Fibroblast of the conjunctiva (primary cell): Measurements from ENCODE around the gene LYZL6.
"Not testable (repeated sequence)": the region's sequence is repeated elsewhere in the genome, so short reads cannot be mapped to it uniquely, and the experiment has no call there.

Experiments
- DNase-seq: peaks from one replicate; pipeline ENCODE4 v3.0.0-alpha.2; 2010; ENCODE audit warnings: low read depth

The LYZL6 gene

DNA sequence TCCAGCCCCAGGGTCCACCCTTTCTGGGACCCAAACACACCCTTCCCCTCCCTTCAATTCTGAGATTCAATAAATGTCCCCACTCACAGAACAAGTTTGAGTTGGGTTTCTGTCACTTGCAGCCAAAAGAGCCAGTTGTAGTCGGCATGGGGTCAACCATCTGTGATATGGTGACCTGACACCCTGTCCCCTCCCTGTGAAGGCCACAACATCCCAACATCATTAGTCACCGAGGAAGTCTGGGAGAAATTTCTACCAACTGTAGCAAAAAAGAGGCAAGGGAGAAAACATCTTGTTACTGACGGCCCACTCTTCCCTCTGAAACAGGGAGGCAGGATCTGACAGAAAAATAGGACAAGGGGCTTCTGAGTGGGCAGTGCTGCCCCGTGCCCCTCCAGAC lies 638 bp upstream of the LYZL6 start:
- DNase-seq: no peak

DNA sequence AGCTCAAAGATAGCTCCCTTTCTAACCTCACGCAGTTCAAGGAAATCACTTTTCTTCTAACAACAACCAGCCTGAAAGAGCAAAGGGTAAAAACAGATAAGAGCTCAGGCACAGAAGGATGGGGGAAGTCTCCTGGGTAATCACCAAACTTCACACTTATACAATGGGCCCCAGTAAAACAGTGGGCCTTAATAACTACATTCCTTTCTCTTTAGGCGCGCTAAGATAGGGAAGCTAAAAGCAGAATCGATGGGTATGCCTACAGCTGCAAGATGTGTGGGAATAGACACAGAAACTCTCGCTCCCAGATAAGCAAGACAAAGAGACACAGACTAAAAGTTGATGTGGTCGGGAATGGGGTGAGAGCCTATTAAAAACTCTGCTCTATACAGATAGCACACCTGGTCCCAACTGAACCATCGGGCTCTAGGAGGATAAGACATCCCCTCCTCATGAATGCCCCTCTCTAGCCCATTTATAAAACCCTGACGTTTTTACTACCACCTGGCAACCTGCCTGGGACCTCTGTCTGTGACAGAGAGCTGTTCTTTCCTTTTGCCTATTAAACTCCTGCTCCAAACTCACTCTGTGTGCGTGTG lies 826 bp downstream of the LYZL6 start:
- DNase-seq: no peak

DNA sequence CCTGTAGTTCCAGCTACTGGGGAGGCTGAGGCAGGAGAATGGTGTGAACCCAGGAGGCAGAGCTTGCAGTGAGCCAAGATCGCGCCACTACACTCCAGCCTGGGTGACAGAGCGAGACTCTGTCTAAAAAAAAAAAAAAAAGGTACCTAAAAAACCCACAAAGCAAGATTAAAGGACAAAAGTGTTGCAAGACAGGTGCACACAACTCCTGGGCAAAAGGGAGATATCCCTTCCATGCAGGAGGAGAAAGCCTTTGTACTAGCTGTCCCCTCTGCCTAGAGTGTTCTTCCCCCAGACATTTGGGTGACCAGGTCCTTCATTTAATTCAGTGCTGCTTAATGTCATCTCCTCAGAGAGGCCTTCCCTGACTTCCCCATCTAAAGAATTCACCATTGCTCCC lies 5.0 kb downstream of the LYZL6 start:
- not testable (repeated sequence) for DNase-seq

DNA sequence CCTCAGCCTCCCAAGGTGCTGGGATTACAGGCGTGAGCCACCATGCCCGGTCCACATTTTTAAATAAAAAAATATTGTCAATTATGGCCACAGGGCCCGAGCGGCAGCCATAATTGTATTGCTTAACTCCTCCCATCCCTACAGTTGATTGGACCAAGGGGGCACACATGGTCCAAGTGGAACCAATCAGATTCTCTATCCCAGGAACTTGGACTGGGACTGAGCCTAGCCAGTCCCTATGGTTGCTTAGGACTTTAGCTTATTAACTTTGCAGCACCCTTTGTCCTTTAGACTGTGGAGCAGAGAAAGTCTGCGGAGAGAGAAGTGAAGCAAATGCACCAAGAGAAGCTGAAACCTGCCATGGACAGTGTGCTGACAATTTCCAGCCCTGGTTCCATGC lies 7.5 kb downstream of the LYZL6 start:
- DNase-seq: no peak

DNA sequence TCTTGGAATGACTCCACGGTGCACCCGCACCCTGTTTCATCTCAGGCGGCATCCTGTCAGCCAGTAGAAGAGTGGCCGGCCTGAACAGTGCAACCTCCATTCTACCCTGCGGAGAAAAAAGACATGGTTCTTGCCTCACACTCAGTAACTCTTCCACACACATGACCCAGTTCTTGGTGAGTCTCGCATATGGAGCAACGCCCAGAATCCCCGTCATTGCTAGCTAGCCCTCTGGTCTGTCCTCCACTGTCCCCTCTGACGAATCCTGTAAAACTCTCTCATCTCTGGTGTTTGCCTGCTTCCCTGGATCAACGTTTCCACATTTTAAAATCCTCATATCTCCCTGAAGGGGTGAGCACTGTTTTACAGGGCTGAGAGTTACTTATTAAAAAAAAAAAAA lies 8.8 kb downstream of the LYZL6 start:
- no peak for DNase-seq

DNA sequence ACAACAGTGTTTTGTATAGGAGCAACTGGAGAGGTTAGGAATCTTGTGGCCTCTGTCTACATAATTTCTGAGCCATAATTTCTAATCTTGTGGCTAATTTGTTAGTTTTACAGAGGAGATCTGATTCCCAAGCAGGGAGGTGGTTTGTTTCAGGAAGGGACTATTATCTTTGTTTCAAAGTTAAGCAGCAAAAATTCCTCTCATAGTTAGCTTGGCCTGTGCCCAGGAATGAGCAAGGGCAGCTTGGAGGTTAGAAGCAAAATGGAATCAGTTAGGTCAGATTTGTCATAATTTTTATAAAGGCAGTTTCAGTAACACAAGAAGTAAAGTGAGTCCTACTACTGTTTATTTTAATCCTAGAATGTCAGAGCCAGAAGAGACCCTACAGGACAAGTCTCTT lies 10.9 kb downstream of the LYZL6 start:
- no peak for DNase-seq

DNA sequence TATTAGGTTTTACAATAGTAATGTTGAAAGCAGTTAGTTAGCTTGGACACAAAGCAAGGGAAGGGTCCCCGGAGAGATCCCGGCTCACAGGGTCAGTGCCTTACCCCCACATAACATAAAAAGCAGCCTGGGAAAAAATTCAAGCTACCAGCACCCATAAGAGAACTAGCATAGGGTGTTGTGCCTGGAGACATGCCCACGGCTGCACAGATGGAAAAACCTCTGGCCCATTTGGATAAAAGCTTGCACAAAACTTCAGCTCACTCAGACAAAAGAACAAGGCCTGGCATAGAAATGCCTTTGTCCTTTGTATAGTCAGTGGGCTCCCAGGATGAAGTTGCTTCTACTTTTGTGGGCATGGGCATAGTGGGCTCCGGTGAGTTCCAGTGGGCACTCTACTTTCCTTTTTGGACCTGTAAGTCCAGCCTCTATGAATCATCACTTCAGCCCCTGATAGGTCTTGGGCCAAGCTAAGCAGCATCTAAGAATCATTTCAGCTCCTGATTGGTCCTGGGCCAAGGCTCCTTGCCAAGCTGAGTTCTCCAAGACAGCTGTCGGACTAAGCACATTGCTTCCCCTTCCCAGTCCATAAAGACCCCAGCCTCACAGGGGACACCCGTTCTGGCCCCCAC lies 11.6 kb downstream of the LYZL6 start:
- peak; percentile 9 for DNase-seq

DNA sequence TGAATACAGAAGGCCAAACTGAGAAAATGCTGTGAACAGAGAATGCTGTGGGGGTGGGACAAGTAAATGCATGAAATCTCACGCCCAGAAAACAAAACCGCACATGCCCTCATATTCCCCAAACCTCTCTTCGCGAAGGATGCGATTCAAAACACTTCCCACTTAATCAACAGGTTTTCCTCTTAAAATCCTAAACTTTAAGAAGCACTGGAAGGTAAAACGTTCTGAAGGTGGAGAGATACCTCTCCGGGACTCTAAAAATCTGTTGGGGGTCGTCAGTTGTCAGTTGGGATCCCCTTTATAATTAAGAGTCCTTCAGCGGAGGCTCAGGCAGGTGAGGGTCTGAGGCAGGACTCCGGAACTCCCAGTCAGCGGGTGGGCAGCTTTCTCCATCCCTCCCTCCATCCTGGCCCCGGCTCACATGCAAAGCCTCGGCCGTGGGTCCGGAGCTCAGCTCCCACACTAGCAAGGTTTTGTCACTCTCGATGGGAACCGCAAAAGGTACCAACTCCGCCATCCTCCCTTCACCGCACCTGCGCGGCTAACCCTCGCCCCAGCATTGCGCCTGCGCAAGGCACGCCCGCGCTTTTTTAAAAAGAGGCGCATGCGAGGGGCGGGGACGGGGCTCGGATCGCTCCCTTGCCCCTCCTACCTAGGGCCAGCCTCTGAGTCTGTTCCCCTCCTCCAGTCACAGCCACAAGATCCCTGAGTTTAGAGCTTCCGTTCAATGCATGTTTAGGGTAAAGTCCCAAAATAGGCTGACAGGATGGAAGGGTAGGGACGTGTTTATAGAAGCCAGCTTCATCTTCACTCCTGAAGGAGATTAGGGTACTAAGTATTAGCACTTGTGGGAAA lies 13.1 kb downstream of the LYZL6 start, which contains the start of gene RDM1:
Gene RDM1 (minus strand): TSS at position 563 of the 855 bp plus-strand sequence. CDS start 46 bp downstream, at position 517.
- DNase-seq: peak; percentile 18

DNA sequence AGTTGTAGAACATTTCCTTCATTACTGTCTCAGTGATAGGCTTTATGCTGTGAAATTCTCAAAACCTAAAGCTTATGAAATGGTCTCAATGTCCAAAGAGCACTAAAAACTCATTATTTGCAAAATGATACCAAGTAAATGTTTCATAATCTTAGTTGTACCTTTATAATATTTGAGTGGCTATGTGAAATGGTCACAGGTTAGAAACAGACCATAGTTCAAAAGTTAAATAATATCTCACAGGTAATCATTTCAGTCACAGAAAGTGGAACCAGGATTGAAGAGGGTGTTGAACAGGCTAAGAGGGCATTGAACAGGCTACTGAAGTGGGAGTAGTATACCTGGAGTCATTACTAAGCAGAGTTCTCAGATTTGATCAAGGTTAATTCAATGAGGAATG lies 15.8 kb downstream of the LYZL6 start:
- DNase-seq: no peak

DNA sequence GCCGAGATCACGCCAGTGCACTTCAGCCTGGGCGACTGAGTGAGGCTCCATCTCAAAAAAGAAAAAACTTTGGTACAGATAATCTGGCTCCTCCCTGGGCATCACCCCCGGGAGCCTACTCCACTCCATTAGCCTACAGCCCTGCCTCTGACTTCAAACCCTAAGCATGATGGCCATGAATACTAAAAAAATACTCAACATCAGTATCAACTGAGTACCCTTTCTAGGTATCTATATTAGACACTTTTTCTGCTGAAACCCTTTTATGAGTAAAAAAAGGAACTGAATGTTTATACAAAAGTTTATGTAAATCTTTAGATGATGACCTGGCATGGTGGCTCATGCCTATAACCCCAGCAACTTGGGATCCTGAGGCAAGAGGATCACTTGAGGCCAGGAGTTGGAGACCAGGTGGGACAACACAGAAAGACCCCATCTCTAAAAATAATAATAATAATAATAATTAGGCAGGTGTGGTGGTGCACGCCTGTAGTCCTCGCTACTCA lies 19.9 kb downstream of the LYZL6 start:
- no peak for DNase-seq

DNA sequence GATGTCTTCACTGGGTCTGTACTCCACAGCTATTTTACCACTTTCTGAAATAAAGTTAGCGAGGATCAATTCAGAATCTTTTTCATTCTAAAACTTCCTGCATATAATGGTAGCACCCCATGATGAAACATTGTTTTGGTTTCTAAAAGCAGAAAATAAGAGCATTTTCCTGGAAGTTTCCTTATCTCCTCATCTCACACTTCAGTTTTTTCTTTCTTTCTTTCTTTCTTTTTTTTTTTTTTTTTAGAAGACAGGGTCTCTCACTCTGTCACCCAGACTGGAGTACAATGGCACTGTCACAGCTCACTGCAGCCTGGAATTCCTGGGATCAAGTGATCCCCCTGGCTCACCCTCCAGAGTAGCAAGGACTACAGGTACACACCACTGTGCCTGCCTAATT lies 23.3 kb downstream of the LYZL6 start:
- no peak for DNase-seq

DNA sequence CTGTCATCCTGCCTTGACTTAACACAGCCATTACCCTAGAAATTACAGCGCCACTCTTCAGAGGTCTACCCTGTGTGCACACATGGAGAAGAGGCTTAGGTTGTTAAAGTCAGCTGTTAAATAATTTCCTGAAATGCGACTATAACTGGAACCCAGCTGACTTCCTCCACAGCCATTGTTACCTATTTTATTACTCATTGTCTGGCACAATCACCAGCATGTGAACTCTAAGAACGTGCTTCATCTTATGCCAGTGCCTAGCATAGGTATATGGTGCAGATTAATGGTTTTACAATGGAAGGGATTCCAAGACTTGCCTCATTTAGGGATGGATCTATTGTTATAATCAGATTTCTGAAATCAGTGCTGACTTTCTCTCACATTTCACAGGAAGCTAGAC lies 24.8 kb downstream of the LYZL6 start:
- no peak for DNase-seq

DNA sequence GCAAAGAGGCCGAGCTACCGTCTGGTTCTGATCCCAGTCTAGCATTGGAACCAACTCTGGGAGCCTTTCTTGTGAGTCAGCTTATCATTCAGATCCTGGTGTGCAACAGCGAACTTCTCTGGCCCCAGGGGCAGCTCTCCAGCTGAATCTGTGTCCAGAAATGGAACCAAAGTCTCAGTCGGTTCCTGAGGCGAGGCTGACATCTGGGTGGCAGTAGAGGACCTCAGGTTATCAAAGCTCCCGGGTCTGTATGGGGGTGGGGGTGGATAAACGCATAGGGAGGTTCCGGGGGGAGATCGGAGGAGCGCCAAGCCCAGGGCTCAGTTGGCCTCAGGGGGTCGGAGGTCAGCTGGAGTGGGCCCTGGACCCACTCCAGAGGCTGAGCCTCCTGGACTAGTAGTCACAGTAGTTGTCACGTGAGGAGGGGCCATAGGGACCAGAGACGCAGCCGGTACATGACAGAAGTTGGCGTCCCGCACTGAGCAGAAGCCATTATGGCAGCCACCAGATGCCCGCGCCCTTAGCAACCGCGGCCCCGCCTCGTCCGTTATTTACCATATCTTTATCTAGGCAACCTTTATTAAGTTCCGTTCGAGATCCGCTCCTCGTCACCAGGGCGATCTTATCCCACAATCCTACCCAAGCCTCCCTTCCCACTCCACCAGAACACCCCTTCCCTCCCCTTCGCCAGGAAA lies 25.8 kb downstream of the LYZL6 start:
- no peak for DNase-seq

DNA sequence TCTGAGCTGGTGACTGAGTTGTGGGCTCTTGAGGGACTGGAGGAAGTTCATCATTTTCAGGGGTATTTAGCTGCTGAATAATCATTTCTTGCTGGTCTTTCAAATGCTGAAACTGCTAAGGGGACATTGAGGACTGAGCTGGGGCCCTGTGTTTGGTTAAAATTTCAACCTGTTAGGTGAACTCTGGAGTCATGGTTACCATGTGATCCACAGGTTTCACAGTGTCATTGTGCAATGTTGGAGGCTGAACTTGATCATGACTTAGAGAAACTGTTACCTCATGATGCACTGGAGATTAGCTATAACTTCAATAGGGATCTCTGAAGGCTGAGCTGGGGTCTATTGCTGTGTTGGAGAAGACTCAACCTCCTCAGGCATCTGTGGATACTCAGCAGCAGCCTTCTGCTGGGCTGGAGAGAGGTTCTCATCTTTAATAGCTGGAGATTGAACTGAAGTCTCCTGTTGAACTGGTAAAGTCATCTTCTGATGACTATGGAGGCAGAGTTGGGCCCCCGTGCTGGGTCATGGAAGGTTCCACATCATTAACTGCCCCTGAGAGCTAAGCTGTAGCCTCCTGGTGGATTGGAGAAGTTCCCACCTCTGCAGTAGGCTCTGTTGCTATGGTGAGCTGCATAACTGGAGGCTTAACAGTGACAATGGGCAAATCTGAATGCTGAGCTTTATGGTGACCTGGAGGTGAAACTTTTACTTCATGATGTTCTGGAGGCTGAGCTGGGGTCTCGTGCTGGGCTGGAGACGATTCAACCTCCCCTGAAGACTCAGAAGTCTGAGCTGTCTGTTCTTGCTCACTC lies 28.2 kb downstream of the LYZL6 start:
- DNase-seq: no peak

DNA sequence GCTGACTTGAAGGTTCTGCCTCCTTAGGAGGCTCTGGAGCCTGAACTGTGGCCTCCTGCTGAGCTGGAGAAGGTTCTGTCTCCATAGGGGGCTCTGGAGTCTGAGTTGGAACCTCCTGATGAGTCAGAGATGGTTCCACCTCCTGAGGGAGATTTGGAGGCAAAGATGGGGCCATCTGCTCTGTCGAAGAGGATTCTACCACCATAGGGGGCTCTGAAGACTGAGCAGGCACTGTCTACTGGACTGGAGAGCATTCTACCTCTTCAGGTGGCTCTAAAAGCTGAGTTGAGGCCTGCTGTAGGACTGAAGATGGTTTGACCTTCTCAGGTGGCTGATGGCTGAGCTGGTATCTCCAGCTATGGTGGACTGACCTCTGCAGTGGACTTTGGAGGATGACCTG lies 29.2 kb downstream of the LYZL6 start:
- DNase-seq: no peak

DNA sequence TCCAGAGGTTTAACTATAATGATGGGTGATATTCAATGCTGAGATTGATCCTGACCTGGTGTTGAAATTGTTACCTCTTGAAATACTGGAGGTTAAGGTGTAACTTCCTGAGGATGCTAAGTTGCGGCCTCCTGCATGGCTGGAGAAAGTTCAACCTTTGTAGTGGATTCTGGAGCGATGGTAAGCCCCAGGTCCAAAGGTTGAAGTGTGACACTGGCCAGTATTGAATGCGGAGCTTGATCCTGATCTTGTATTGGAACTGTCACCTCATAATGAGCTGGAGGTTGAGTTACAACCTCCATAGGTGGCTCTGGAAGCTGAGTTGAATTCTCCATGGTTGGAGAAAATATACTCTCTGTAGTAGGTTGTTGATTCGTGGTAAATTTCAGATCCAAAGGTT lies 29.9 kb downstream of the LYZL6 start:
- no peak for DNase-seq

DNA sequence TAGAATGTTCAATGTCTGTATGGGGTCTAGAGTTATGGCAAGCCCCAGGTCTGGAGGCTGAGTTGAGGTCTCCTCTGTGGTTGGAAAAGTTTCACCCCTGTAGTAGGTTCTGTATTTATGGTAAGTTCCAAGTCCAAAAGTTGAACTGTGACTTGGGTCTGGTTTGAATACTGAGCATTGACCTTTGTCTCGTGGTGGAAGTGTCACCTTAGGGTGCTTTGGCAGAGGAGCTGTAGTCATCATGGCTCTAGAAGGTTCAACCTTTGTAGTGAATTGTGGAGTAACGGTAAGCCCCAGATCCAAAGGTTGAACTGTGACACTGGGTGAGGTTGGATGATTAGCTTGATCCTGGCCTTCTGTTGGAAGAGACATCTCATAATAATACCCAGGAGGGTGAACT lies 30.6 kb downstream of the LYZL6 start:
- DNase-seq: no peak

DNA sequence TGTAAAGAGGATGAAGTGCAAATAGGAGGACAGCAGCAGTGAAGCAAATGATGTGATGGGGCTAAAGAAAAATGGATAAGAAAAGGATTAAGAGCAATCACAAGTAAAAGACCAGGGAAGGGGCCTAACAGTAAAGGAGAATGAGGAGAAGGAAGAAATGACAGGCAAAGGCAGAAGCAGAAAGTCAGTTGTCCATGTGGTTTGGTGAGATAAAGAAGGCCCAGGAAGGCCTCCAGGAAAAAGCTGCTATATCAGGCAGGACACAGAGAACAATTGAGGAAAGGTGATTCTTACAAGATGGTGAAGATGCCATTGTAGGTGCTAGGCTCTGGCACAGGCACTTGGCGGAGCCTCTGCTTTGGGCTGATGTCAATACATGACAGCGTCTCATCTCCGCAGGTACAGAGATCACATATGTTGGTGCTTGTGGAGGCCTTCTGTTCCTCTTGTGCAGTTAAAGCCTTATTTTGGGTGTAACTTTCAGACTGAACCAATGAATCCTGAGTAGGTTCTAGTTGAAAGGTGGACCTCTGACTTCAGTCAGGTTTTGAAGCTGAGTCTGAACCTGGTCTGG lies 31.1 kb downstream of the LYZL6 start:
- no peak for DNase-seq

DNA sequence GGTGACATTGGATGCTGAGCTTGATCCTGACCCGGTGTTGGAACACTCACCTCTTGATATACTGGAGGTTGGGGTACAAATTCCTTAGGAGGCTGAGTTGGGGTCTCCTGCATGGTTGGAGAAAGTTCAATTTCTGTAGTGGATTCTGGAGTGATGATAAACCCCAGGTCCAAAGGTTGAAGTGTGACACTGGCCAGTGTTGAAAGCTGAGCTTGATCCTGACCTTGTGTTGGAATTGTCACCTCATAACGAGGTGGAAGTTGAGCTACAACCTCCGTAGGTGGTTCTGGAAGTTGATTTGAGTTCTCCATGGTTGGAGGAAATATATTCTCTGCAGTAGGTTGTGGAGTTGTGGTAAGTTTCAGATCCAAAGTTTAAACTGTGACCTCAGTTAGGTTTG lies 34.1 kb downstream of the LYZL6 start:
- no peak for DNase-seq

DNA sequence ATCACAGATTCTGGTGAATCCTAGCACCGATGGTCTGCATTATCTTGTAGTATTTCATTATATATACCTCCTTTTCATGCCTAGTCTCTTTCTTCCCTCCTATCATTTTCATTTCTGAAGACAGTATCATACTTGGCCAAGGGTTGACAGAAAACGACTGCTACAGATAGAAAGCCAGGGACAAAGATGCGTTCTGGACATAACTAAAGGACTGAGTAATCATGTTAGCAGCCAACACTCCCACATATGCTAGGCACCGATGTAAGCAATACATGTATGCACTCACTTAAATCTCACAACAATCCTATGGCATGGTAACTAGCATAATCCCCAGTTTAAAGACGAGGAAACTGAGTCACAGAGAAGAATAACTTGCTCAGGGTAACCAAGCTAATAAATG lies 35.8 kb downstream of the LYZL6 start:
- DNase-seq: no peak

DNA sequence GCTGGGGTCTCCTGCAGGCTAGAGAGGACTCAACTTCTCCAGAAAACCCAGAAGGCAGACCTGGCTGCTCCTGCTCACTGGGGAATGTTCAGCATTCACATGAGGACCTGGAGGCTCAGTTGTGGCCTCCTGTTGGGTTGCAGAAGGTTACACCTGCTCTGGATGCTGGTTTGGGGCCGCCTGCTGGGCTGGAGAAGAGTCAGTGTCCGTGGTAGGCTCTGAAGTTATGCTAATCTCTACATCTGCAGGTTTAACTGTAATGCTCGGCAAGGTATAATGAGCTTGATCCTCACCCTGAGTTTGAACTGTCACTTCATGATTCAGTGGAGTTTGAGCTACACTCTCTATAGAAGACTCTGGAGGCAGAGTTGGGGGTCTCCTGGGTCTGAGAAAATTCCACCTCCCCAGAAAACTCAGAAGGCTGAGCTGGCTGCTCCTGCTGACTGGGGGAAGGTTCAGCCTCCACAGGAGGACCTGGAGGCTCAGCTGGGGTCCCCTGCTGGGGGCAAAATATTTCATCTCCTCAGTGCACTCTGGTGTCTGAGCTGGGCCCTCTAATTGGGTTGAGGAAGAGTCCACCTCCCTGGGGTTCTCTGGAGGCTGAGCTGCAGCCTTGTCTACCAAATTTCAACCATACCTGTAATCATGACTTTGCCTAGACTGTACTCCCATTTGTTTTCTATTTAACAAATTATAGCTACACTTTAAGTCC lies 36.4 kb downstream of the LYZL6 start:
- no peak for DNase-seq
